ENCODE measurements around the gene PHACTR3. TPM values are rescaled to one million over a fixed set of nuclear protein-coding genes. Genes with fewer than 3 reads are reported as not detected.

Gene PHACTR3
- total RNA-seq, 4 donors from 2014 or later, result 1.4 to 7.2 (median 4.3) TPM

GRCh38 chr20:59742351-59743095 is 138.2 kb downstream of the PHACTR3 start:
- no peak overlapping the region for H3K4me3 ChIP-seq (ENCODE audit: low read depth, poor library complexity, severe bottlenecking)
- TF ChIP-seq CTCF (IDR thresholded peaks at IDR 0.05) (no peak), POLR2A (IDR thresholded peaks at IDR 0.05) (no peak)
- intact Hi-C loops (cut with DNase I; ENCODE audit: low total_unique reads), result no loop called here
- 90 to 91% methylated on average over 21 to 24 of the region's 24 CpGs for WGBS, 2 donors
- DNase-seq (ENCODE audit: low spot score in 2 of 2), result no peak

- 82 to 90% methylated on average over 6 to 9 of the region's 9 CpGs for WGBS, 2 donors
- TF ChIP-seq CTCF (IDR thresholded peaks at IDR 0.05) (no peak), POLR2A (IDR thresholded peaks at IDR 0.05) (no peak)
- intact Hi-C loops (cut with DNase I; ENCODE audit: low total_unique reads), result no loop called here
- H3K4me3 ChIP-seq (ENCODE audit: low read depth, poor library complexity, severe bottlenecking), result no peak overlapping the region
- no peak for DNase-seq (ENCODE audit: low spot score in 2 of 2)
Measured at GRCh38 chr20:59743308-59743707, 139.0 kb downstream of the PHACTR3 start.

- intact Hi-C loops (cut with DNase I; ENCODE audit: low total_unique reads), result no loop called here
- no peak for TF ChIP-seq POLR2A (IDR thresholded peaks at IDR 0.05)
- TF ChIP-seq CTCF (IDR thresholded peaks at IDR 0.05), result no peak
- DNase-seq (ENCODE audit: low spot score in 2 of 2), result no peak
- H3K4me3 ChIP-seq (ENCODE audit: low read depth, poor library complexity, severe bottlenecking), result no peak overlapping the region
- 59 to 63% methylated on average over 21 of the region's 21 CpGs for WGBS, 2 donors
Measured at GRCh38 chr20:59743767-59744485, 139.6 kb downstream of the PHACTR3 start.

DNA sequence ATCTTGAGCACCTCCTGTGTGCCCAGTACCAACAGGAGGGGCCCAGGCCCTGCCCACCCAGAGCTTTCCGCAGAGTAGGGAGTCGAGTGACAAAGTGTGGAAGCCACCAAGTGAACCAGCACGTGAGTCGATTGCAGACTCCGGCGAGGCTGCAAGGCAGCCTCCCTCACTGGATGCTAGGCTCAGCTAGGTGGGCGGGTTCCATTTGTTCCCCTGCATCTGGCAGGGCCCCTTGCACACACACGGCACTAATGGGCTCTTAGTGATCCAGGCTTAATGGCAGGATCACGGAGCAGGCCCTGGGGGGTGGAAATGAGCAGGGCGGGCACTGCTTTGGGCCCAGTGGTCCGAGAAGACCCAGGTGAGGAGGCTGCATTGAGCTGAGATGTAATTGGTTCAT is 140.4 kb downstream of the PHACTR3 start:
- TF ChIP-seq CTCF (IDR thresholded peaks at IDR 0.05) (no peak), POLR2A (IDR thresholded peaks at IDR 0.05) (no peak)
- WGBS, 2 donors, result 76 to 78% methylated on average over 9 to 10 of the region's 11 CpGs
- intact Hi-C loops (cut with DNase I; ENCODE audit: low total_unique reads), result no loop called here
- no peak for DNase-seq (ENCODE audit: low spot score in 2 of 2)
- no peak overlapping the region for H3K4me3 ChIP-seq (ENCODE audit: low read depth, poor library complexity, severe bottlenecking)

DNA sequence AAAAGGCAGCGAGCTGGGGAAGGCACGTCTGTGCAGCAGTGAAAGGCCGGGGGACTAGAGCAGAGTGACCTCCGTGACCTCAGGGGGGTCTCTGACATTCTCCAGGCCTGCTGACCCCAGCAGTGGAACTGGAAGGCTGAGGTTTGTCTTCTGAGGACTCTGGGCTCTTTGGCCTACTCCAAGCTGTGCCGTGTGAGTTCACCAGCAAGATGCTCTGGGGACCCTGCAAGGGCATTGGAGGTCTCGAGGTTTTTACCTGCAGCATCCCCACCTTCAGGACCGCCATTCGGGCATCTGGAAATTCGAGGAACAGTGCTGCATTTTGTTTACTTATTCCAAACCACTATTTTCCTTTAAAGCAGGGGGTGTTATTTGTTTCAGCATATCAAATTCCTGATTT is 140.9 kb downstream of the PHACTR3 start:
- TF ChIP-seq CTCF (IDR thresholded peaks at IDR 0.05), result no peak
- no peak for TF ChIP-seq POLR2A (IDR thresholded peaks at IDR 0.05)
- no peak for DNase-seq (ENCODE audit: low spot score in 2 of 2)
- intact Hi-C loops (cut with DNase I; ENCODE audit: low total_unique reads), result no loop called here
- H3K4me3 ChIP-seq (ENCODE audit: low read depth, poor library complexity, severe bottlenecking), result no peak overlapping the region
- 80 to 84% methylated on average over 9 of the region's 9 CpGs for WGBS, 2 donors

Data from lower leg skin (tissue), 4 donors.